Hematopoietic multipotent progenitor cell (in vitro differentiated cells): Measurements from ENCODE around the gene SLAMF7. TPM values are rescaled to one million over a fixed set of nuclear protein-coding genes. Genes with fewer than 3 reads are reported as not detected.
"Not testable (repeated sequence)": the region's sequence is repeated elsewhere in the genome, so short reads cannot be mapped to it uniquely, and the experiment has no call there.

Experiments used
- DNase-seq, 3 donors: peaks; one replicate each; pipeline ENCODE4 v3.0.0-alpha.2; 2011 to 2015; ENCODE audit warnings: low read depth in 2 of 3, low spot score in 2 of 3
- total RNA-seq: library from RNA; depleted of rRNA; stranded (reverse); fragments of >200 nt; gene quantifications from one replicate; pipeline ENCODE4 v1.2.3, GENCODE V29; 2012

Gene SLAMF7
- total RNA-seq, 1 donor, result 0.27 TPM

DNA sequence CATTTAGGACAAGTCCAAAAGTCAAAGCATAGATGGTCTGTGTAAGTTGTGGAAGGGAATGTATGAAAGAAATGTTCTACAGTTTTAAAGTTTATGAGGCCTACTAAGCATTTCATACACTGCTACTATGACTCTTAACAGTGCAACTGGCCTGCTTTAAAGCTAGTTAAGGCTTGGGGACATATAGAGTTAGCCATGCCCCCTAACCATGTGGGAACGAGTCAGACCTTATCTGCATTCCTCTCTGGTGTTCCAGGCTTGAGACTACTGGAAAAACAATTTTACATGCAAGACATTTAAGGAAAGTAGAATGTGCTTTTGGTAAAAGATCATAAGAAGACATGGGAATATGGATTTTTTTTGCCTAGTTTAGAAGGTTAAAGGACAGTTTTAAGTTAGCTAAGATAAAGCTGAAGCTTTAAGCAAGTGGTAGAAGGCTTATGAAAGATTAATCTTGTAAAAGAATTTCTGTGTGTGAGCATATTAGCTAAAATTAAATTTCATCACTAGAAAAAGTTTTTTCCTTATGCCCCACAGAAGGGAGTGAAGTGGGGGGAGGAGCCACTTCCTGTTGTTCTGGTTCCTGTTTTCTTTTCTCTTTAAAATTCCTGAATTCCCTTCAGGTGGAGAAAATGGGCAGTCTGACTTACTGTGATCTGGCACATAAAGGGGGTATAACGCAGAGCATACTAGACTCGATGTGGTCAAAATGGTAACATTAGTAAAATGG is 18.5 kb upstream of the SLAMF7 start:
- no peak for DNase-seq

DNA sequence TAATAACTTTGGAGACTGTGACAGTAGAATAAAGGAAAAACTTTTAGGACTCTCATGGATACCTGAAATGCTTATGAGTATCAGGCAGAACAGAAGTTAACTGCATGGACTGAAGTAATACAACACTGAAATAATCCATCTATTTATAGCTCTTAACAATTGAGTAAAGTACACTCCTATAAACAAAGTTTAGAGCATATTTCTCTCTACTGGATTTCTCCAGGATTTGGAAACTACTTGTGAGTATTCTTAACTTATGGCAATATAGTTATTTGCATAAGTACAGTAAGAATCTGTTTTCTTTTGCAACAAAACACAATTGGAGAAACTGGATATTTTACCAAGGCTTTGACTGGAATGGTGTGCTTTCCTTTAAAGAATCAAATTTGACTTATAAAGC is 17.6 kb upstream of the SLAMF7 start:
- DNase-seq, result no peak

DNA sequence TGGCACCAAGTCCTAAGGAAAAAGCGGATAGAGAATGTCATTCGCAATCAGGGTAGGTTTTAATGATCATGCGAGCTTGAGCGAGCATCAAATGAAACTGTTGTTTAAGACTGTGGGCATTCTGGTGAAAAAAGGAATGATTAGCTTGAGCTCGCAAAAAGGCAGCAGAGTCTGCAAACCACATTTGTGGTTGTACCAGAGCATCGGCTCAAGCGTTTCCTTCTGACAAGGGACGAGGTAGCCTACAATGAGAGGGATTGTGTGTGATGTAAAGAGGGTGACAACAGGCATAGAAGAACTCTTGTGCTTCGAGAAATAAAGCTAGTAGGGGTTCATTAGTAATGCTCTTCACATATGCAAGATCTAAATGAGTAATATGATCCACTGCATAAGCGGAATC is 16.3 kb upstream of the SLAMF7 start:
- DNase-seq, result peak in 1 of 3 donors; percentile 57

DNA sequence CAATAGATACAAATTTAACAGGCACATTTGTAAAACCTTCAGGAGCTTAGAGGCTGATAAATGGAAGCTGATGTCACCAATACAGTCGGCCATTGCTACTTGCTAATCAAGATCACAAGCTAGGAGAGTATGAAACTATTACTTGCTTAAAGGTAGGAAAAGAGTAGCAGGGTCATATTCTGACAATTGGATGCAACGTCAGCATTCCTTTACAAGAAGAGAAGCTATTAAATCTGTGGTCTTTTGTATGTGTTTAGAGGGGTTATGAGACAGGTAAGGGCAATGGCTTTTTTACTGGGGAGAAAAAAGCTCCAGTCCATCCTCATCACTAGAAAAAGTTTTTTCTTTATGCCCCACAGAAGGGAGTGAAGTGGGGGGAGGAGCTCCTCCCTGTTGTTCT is 15.7 kb upstream of the SLAMF7 start:
- DNase-seq, result no peak

DNA sequence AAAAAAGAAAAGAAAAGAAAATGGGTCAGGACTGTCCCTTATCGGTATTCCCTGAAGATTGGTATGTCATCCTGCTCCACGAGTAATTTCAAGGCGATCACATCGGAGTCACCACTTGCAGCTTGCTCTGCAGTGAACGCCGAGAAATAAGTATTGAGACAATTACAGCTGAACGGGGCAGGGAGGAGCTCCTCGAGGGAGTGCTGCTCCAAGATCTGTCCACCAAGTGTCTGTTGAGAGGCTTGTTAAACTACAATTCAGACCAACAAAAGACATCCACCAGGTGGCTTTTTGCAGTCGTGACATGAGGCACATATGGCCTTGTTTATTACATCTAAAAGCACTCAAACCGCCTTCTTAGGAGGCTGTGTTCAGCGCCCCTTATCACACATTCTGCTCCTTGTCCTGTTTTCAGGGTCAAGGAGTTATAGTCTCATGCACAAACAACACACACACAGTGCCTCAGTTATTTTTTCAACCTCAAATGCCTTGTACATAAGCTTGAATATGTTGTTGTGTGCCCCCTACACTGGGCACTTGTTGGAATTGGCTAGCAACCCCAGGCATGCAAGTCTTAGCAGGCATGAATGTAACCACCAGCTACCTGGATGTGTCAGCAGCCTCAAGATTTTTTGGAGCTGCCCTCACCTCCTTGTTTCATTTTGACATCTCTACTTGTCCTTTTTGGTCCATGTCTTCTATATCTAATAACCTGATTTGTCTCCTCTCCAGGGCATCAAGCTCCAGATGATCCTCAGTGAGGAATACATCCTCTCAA is 14.4 kb upstream of the SLAMF7 start:
- DNase-seq, result no peak

DNA sequence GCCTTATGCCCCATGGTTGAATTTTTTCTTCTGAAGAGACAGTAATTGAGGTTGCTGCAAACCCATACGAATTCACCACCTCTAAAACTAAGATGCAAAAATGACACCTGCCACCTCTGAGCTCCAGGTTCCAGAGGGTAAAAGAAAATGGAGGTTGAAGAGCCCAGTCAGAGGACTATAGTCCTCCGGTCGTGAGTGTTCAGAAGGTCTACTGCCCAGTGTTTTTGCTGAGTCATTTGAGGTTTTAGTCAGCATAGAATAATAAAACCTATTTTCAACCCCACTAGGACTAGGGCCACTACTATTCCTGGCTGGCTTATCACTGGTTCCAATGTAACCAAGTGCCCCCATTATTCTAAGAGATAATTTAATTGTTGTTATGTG is 12.9 kb upstream of the SLAMF7 start:
- no peak for DNase-seq

DNA sequence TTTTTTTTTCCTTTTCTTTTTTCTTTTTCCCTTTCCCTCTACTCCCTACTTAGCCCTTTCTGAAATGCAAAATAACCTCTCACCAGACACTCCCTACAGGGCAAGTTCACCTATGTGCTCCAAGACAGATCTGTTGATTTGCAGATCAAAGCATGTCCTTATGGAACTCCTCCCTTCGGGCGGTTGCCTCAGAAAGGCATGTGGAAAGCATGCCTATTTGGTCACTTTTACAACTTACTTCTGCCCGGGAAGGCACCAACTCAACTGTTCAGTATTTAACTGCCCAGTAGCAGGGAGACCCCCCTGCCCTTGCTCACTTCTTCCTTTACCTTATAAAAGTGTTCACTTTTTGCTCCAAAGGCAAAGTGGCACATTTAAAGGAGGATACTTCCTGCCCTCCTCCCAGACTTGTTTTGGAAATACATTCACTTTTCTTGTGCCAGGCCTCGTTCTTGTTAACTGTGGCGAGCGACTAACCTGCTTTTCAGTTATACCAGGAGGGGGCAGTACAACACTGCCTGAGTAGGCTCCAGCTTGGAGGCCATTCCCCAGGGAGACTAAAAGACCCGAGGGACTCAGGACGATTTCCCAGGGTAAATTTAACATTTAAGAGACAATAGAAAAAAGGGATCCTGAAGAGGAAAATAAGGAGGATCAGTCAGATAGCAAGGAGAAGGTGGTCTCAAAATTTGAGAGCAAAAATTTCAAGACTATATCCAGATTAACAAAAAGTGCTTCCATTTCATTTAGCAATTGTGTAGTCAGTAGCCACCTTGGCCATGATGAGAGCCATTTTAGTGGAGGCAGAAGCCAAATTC is 12.3 kb upstream of the SLAMF7 start:
- DNase-seq, result peak; percentile 47 to 78 (median 69)

DNA sequence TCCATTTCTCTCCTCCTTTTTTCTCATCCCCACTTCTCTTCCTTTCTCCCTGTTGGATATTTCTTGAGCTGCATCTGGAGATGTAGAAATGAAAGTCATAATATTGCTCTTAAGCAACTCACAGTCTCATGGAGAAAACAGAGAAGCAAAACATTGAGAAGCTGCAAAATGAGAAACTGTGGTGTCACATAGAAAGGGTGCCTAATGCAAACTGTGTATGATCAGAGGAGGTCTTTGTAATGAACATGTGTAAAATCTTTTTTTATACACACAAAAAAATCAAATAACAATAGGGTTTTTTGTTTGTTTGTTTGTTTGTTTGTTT is 11.8 kb upstream of the SLAMF7 start:
- DNase-seq, result no peak

DNA sequence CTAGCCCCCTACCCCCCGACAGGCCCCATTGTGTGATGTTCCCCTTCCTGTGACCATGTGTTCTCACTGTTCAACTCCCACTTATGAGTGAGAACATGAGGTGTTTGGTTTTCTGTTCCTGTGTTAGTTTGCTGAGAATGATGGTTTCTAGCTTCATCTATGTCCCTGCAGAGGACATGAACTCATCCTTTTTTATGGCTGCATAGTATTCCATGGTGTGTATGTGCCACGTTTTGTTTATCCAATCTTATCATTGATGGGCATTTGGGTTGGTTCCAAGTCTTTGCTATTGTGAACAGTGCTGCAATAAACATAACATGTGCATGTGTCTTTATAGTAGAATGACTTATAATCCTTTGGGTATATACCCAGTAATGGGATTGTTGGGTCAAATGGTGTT is 7.5 kb upstream of the SLAMF7 start:
- DNase-seq, result not testable (repeated sequence)

DNA sequence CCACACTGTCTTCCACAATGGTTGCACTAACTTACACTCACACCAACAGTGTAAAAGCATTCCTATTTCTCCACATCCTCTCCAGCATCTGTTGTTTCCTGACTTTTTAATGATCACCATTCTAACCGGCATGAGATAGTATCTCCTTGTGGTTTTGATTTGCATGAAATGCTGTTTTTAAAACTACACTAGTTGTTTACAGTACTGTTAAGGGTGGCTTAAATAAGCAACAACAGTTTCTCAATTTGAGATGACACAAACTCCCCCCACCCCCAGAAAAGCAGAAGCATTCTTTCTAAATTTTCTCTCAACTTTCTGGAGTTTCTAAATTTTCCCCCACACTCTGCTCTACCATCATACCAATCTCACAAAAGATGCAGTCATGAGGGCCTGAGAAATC is 7.1 kb upstream of the SLAMF7 start:
- DNase-seq, result no peak

DNA sequence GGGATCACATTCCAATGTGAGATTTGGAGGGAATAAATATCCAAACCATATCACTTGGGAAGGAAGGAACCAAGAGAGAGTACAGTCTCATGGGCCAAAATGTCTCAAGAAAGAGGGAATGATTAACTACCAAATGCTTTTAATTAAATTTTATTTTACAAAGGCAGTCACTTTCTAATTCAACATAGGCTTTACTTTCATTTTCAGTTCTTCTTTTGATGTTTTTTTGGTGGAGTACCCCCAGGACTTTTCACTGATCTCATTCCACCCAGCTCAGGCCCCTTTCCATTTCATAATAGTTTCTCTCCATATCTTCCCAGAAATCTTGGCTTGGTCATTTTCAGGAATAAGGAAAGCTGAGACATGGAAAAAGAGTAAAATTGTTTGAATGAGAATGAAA is 5.1 kb upstream of the SLAMF7 start:
- no peak for DNase-seq

DNA sequence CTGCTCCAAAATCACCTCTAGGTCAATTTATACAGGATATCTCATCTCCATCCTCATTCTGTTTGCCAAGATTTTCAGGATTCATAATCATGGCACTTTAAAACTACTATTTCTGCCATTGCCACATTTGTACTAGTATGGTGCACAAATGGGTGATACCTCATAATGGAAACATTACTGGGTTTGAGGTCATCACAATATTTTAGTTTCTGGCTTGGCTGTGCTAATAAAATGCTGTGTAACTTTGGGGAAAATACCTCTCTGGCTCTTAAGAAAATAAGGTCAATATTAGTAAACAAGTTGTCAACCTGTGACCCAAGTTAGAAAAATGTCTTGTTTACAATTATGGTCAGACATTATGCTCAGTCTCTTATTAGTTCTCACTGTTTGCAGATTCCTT is 4.7 kb upstream of the SLAMF7 start:
- no peak for DNase-seq

DNA sequence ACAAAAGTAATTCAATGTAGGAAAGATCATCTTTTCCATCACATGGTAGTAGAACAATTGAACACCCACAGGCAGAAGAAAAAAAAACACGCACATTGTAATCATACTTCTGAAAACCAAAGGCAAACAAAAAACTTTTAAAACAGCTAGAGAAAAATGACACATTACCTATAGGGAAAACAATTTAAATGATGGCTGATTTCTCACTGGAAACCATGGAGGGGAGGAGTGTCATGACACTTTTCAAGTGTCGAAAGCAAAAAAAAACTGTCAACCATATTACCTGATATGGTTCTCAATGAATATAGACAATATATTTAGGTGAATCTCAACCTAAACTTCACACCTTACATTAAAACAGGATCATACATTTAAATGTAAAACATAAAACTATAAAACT is 776 bp upstream of the SLAMF7 start:
- no peak for DNase-seq

DNA sequence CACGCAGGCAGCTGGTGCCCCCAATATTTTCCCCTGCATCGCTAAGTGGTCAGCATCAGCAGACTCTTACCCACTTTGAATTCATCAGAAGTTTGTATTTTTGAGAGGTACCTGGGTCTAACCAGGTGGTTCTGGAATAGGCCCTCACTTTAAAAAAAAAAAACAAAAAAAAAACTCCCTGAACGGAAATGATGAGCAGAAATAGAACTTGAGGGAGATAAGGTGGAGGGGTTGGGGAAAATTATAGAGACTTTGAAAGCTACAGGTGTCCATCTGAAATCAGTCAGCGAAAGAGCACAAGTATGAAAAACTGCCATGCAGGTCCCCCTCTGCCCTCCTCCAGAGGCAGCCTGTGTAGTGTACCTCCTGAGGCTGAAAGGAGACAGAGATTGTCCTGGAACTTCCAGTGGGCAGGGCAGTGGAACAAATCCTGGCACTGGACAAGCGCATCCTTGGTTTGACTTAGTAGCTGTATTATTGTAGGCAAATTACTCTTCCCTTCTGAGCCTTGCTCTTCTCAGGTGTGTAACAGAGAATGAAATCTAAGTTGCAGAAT is 1.2 kb downstream of the SLAMF7 start:
- DNase-seq, result no peak

DNA sequence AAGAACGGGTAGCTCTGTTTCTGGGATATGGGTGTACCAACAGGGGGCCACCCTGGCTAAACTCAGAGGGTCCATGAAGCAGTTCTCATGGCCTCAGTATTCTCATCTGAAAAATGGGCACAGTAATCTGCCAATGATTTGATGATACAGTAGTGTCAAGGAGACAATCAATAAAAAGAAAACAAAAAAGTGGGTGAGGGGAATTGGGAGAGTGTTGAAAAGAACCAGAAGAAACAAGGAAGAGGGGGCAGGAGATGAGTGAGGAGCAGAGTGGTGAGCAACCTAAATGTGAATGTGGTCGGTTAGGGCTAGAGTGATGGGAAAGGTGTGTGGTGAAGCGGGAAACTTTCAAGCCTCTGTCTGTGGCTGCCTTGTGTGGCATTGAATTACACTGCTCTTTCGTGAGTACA is 2.0 kb downstream of the SLAMF7 start:
- no peak for DNase-seq

DNA sequence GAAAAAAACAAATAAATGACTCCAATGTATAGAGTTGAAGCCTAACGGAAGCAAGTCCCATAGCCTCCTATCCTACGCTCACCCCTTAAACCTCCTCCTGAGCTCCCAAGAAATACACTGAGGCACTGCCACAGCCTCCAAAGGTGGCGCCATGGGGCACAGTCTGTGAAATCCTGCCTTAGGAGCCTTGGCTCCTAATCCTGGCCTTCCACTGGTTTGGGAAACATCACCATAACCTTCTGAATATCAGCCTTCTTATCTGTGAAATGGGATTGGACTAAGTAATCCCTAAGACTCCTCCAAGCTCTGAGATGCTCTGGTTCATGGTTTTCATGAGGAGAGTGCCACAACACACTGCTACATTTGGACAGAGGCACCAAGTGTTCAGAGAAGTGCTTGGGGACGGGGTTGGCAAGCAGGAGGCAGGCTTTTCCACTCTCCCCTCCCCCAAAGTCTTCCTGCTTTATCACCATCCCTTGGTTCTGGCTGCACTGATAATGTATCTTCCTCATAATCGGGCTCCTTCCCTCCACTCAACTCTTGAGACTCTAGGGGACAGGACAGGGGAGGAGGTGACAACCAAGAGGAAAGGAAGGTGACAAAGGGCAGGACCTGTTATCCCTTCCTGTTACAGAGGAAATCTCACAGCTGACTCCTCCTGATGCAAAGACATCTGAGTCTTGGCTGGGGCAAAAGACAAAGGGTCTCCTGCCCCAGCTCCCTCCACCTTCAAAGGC is 2.7 kb downstream of the SLAMF7 start:
- DNase-seq, result no peak

DNA sequence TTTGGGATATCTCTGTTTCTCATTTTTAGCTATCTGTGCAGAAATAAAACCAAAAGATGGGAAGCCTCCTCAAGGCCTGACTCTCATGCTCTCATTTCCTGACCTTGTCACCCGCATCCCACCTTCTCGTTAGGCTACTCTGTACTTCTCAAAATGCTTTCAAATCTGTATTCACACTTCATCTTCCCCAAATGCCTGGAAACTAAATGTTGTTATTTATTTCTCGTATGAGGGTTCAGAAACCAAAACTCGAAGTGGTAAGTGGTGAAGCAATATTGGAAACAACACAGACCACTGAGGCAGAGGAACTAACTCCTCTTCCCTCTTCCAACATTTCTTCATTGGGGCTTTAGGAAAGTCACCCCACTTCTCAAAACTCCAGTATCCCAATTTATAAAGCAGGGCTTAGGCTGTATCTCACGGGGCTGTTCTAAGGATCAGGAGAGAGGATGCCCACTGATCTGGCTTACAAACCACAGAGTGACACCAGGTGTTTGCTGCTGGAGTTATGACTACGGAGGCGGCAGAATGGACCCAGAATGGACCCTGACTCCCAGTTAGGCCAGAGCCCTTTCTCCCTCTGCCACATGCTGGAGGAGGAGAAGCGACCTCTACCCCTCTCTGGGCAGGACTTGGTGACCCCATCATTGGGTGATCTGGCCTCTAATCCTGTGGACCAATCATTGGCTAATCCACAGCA is 3.5 kb downstream of the SLAMF7 start:
- DNase-seq, result no peak

DNA sequence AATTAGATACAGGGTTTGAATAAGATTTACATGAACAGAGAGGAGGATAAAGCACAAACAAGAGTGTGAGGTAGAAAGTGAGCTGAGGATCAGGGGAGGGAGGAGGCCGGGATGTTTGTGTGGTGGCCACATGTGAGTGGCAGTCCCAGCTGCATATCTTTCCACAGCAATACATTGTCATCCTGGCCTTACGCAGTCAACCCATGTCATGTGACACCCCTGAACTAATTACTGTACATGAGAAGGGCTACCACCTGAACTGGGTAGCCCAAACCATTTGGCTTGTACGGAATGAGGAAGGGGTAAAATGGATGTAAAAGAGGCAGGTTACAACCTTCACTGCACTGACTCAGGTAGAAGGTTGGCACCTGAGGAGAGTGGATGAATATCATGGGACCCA is 4.2 kb downstream of the SLAMF7 start:
- DNase-seq, result no peak

DNA sequence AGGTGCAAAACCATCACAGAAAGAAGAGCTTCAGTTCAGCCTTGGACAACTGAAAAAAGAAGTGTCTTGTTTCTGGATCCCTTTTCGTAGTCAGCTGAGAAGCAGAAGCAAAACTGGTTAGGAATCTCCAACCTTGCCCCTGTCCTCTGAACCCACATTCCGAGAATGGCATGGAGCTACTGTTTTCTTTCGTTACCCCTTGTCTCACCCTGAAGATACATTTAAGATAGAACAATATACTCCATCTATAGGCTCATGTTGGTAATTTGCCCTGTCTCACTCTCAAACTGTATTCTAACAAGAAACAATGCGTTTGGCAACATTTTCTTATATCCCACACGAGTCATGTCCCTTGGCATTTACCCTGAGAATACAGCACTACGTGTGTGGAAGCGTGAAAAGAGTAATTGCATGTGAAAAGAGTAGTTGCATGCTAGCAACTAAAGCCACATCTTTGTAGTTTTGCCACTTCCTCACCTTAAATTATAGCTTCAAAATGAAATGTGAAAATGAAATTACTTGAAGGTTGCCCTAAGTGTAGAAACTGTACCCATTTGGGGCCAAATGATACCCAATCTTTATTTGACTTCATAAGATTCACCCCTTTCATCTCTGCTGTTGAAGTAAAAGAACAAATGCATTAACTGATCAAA is 5.3 kb downstream of the SLAMF7 start:
- DNase-seq, result no peak
